OCI-LY7 (cell line): Measurements from ENCODE around the gene NOTCH3. TPM values are rescaled to one million over a fixed set of nuclear protein-coding genes. Genes with fewer than 3 reads are reported as not detected.

Experiments
- BruUV-seq: library from RNA; stranded (reverse); fragments of 400-500 nt; replicated peaks from 2 replicates; lab custom pipeline; 2021; lab: Mats Ljungman, UMichigan
- CTCF ChIA-PET: fragments of 300-600 bp; sonication (Branson Sonifier 250); formaldehyde crosslinking; loops from one replicate; lab custom pipeline; 2022; ENCODE audit warnings: antibody characterized with exemption; ENCODE audit not compliant: unreplicated experiment; lab: Charles Lee
- POLR2A ChIA-PET: fragments of 300-600 bp; sonication (Branson Sonifier 250); formaldehyde crosslinking; loops from one replicate; lab custom pipeline; 2022; ENCODE audit warnings: antibody characterized with exemption; lab: Charles Lee
- DNase-seq: peaks from one replicate; pipeline ENCODE4 v3.0.0-alpha.2; 2015; ENCODE audit warnings: low spot score
- H2AFZ ChIP-seq: fragments of 200-600 bp; sonication (generic), shearing (Covaris generic); 2 replicates; pipeline ENCODE4 v1.6.1; 2014; ENCODE audit warnings: mild to moderate bottlenecking, antibody characterized with exemption, low read length, moderate library complexity
- H3K27ac ChIP-seq: fragments of 200-600 bp; sonication (generic); 2 replicates; pipeline ENCODE4 v1.5.1; 2014; ENCODE audit warnings: mixed run types, low read depth, mild to moderate bottlenecking, moderate library complexity, low read length, inconsistent platforms; ENCODE audit not compliant: poor library complexity, severe bottlenecking
- H3K36me3 ChIP-seq: fragments of 200-600 bp; sonication (generic); 2 replicates; pipeline ENCODE4 v1.6.1; 2014; ENCODE audit warnings: mild to moderate bottlenecking, antibody characterized with exemption, low read length, moderate library complexity, mixed read lengths; ENCODE audit not compliant: insufficient read depth
- H3K4me1 ChIP-seq: fragments of 200-600 bp; sonication (generic); 2 replicates; pipeline ENCODE4 v1.5.1; 2014; ENCODE audit warnings: mild to moderate bottlenecking, low read length; ENCODE audit not compliant: insufficient read depth, poor library complexity, severe bottlenecking
- H3K4me2 ChIP-seq: fragments of 200-600 bp; sonication (generic); 2 replicates; pipeline ENCODE4 v1.6.1; 2014; ENCODE audit warnings: mild to moderate bottlenecking, low read length
- H3K4me3 ChIP-seq: fragments of 200-600 bp; sonication (generic); 2 replicates; pipeline ENCODE4 v1.5.1; 2014; ENCODE audit warnings: mild to moderate bottlenecking, low read depth, low read length; ENCODE audit not compliant: poor library complexity, severe bottlenecking
- H3K79me2 ChIP-seq: fragments of 200-600 bp; sonication (generic); 2 replicates; pipeline ENCODE4 v1.6.1; 2016; ENCODE audit warnings: low read depth, mild to moderate bottlenecking, low read length, moderate library complexity, mixed read lengths; ENCODE audit not compliant: insufficient read depth
- H3K9me2 ChIP-seq: fragments of 200-600 bp; sonication (generic); 2 replicates; pipeline ENCODE4 v1.6.1; 2016; ENCODE audit warnings: mild to moderate bottlenecking, low read length, mixed read lengths; ENCODE audit not compliant: insufficient read depth
- H3K9me3 ChIP-seq: fragments of 200-600 bp; sonication (generic); 2 replicates; pipeline ENCODE4 v1.6.1; 2014; ENCODE audit warnings: mild to moderate bottlenecking, mixed run types, low read length, mixed read lengths
- H4K20me1 ChIP-seq: fragments of 200-600 bp; sonication (generic); 2 replicates; pipeline ENCODE4 v1.6.1; 2014; ENCODE audit warnings: mild to moderate bottlenecking, antibody characterized with exemption, low read length, moderate library complexity, mixed read lengths; ENCODE audit not compliant: insufficient read depth
- CTCF ChIP-seq: fragments of 200-600 bp; sonication (generic); conservative IDR thresholded peaks from 2 replicates; pipeline ENCODE4 v1.5.1; 2014; ENCODE audit warnings: mild to moderate bottlenecking, antibody characterized with exemption, low read length, moderate library complexity, mixed read lengths
- EZH2phosphoT487 ChIP-seq: fragments of 200-600 bp; sonication (generic); IDR thresholded peaks from 2 replicates; pipeline ENCODE4 v1.6.1; 2018; ENCODE audit warnings: low read depth, borderline replicate concordance, mild to moderate bottlenecking, mixed run types, antibody characterized with exemption, low read length, moderate library complexity, mixed read lengths
- intact Hi-C: fragments of 100-400 bp; cut with micrococcal nuclease; formaldehyde crosslinking; loops from one replicate; pipeline ENCODE4 v1.10.0; 2022; ENCODE audit not compliant: unreplicated experiment
- total RNA-seq, 2 experiments: library from RNA; depleted of rRNA in 1 of 2; stranded (reverse); fragments of >200 nt in 1 of 2; shearing (Covaris generic) in 1 of 2; gene quantifications; 2 replicates each; pipeline ENCODE4 v1.2.3, GENCODE V29; 2014 to 2022

The NOTCH3 gene
- total RNA-seq, 2 experiments from 2014 or later: 0.25 TPM; not detected in 1

GRCh38 chr19:15235781-15236180 lies 35.0 kb upstream of the NOTCH3 start:
- Histone ChIP-seq H4K20me1 (no peaks in the 10 kb centered on the region), H3K36me3 (peaks cover 56% of the 10 kb centered on the region), H3K9me2 (no peaks in the 10 kb centered on the region), H3K79me2 (no peaks in the 10 kb centered on the region), H3K9me3 (no peaks in the 10 kb centered on the region), H2AFZ (no peak overlapping the region), H3K27ac (no peak overlapping the region), H3K4me3 (no peak overlapping the region), H3K4me1 (no peaks in the 10 kb centered on the region), H3K4me2 (no peak overlapping the region)
- ChIA-PET POLR2A (no interaction called here), CTCF (no interaction called here)
- no TSS peak for BruUV-seq
- no peak for TF ChIP-seq CTCF
- TF ChIP-seq EZH2phosphoT487: no peak
- intact Hi-C loops: no loop called here
- DNase-seq: no peak

GRCh38 chr19:15234431-15235130 lies 33.8 kb upstream of the NOTCH3 start:
- H2AFZ ChIP-seq: no peak overlapping the region
- ChIA-PET POLR2A (no interaction called here), CTCF (no interaction called here)
- no TSS peak for BruUV-seq
- no peaks in the 10 kb centered on the region for H3K4me1 ChIP-seq
- intact Hi-C loops: no loop called here
- no peak overlapping the region for H3K4me2 ChIP-seq
- TF ChIP-seq EZH2phosphoT487 (no peak), CTCF (no peak)
- H3K36me3 ChIP-seq: peaks cover 45% of the 10 kb centered on the region
- no peaks in the 10 kb centered on the region for H3K79me2 ChIP-seq
- H3K9me2 ChIP-seq: no peaks in the 10 kb centered on the region
- H3K27ac ChIP-seq: no peak overlapping the region
- DNase-seq: no peak
- H3K9me3 ChIP-seq: no peaks in the 10 kb centered on the region
- no peaks in the 10 kb centered on the region for H4K20me1 ChIP-seq
- H3K4me3 ChIP-seq: no peak overlapping the region

- no peak overlapping the region for H2AFZ ChIP-seq
- H4K20me1 ChIP-seq: no peaks in the 10 kb centered on the region
- H3K4me2 ChIP-seq: no peak overlapping the region
- H3K4me3 ChIP-seq: no peak overlapping the region
- intact Hi-C loops: no loop called here
- ChIA-PET CTCF (interaction anchor here (0.8 kb wide), 1 partner anchor 51 kb away, joined by 4 read pairs; no protein-coding TSS in a partner anchor), POLR2A (no interaction called here)
- no TSS peak for BruUV-seq
- no peaks in the 10 kb centered on the region for H3K79me2 ChIP-seq
- TF ChIP-seq EZH2phosphoT487: no peak
- no peak for TF ChIP-seq CTCF
- no peak overlapping the region for H3K27ac ChIP-seq
- H3K36me3 ChIP-seq: peaks cover 17% of the 10 kb centered on the region
- no peaks in the 10 kb centered on the region for H3K9me3 ChIP-seq
- no peak for DNase-seq
- H3K9me2 ChIP-seq: no peaks in the 10 kb centered on the region
- H3K4me1 ChIP-seq: no peaks in the 10 kb centered on the region
Measured at GRCh38 chr19:15231271-15231670, 30.5 kb upstream of the NOTCH3 start.
